Islet precursor cell (in vitro differentiated cells): ENCODE measurements around the gene TARS2.
A peak's percentile ranks its signal among the peaks of the same experiment; 100 is the strongest.

ENCODE experiments used
- DNase-seq: peaks from one replicate; pipeline ENCODE4 v3.0.0-alpha.2; 2018

TARS2 gene

GRCh38 chr1:150511551-150511950, 24.3 kb downstream of the TARS2 start:
- no peak for DNase-seq

- DNase-seq: no peak
Measured at GRCh38 chr1:150511985-150512660, 24.9 kb downstream of the TARS2 start.

- DNase-seq: no peak
Measured at GRCh38 chr1:150512846-150513245, 25.6 kb downstream of the TARS2 start.

- DNase-seq: no peak
Measured at GRCh38 chr1:150513351-150513791, 26.2 kb downstream of the TARS2 start.

GRCh38 chr1:150514260-150514659, 27.0 kb downstream of the TARS2 start:
- DNase-seq: no peak

- no peak for DNase-seq
Measured at GRCh38 chr1:150514913-150515327, 27.7 kb downstream of the TARS2 start.

- peak; percentile 99 for DNase-seq
Measured at GRCh38 chr1:150515328-150516049, 28.3 kb downstream of the TARS2 start, which contains the start of gene FALEC. TSS of gene FALEC (plus strand) at chr1:150515752.

- DNase-seq: no peak
Measured at GRCh38 chr1:150516050-150516591, 28.9 kb downstream of the TARS2 start.

GRCh38 chr1:150516616-150517015, 29.4 kb downstream of the TARS2 start:
- no peak for DNase-seq

GRCh38 chr1:150521196-150521968, 34.2 kb downstream of the TARS2 start:
- DNase-seq: no peak

GRCh38 chr1:150525348-150525747, 38.1 kb downstream of the TARS2 start:
- no peak for DNase-seq

GRCh38 chr1:150528196-150528595, 41.0 kb downstream of the TARS2 start:
- DNase-seq: no peak

GRCh38 chr1:150529017-150529416, 41.8 kb downstream of the TARS2 start:
- DNase-seq: no peak

- no peak for DNase-seq
Measured at GRCh38 chr1:150530491-150531159, 43.4 kb downstream of the TARS2 start.

GRCh38 chr1:150532860-150533259, 45.6 kb downstream of the TARS2 start:
- no peak for DNase-seq

GRCh38 chr1:150534002-150534401, 46.8 kb downstream of the TARS2 start:
- no peak for DNase-seq

GRCh38 chr1:150535511-150536287, 48.5 kb downstream of the TARS2 start:
- peak; percentile 87 for DNase-seq

- DNase-seq: no peak
Measured at GRCh38 chr1:150536836-150537731, 49.9 kb downstream of the TARS2 start.

GRCh38 chr1:150537732-150538684, 50.8 kb downstream of the TARS2 start:
- DNase-seq: peak; percentile 92
